Measurements from ENCODE around the gene BMP15. TPM values are rescaled to one million over a fixed set of nuclear protein-coding genes. Genes with fewer than 3 reads are reported as not detected.

The BMP15 gene
- total RNA-seq, 2 donors from 2014 or later = not detected

DNA sequence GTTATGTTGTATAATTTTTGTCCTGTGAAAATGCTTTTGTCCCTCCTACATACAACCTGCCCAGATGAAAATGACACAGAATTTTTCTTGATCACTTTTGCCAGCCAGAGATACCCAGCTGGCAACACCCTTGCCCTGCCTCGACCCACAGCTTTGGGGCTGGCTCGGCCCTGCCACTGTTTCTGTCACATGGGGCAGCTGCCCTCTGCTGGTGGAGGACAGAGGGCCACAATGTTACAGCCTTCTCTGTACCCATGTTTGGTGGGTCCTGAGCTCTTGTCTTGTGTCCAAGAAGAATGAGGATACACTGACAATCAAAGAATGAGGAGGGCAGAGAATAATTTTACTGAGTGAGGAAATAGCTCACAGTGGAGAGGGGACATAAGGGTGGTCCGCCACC is 31.1 kb downstream of the BMP15 start:
- Mint-ChIP-seq H3K27me3 (peaks cover 4% of the 10 kb centered on the region), H3K4me1 (no peaks in the 10 kb centered on the region), H3K4me3 (no peak overlapping the region), H3K9me3 (no peaks in the 10 kb centered on the region), H3K27ac (no peak overlapping the region), H3K36me3 (ENCODE audit: low read depth) (no peaks in the 10 kb centered on the region)
- ATAC-seq (replicated peaks) = no peak

DNA sequence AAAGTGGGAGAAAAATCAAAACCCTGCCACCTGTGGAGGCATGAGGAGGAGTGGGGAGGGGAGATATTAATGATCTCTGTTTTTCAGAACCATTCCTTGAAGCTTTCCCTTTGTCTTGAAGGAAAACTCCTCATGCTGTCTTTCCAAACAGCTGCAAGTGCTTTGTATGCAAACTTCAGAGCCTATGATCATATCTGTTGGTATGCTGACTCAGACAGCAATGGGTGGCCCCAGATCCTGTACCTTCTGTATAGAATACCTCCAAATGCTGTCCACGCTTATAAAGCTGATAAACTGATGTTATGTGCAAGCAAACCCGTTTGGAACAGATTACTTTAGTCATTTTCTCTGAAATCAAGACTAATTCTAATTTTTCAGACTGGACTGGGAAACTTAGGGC is 31.9 kb downstream of the BMP15 start:
- Mint-ChIP-seq H3K4me1 (no peaks in the 10 kb centered on the region), H3K4me3 (no peak overlapping the region), H3K36me3 (ENCODE audit: low read depth) (no peaks in the 10 kb centered on the region), H3K27me3 (peaks cover 4% of the 10 kb centered on the region), H3K27ac (no peak overlapping the region), H3K9me3 (no peaks in the 10 kb centered on the region)
- no peak for ATAC-seq (replicated peaks)

DNA sequence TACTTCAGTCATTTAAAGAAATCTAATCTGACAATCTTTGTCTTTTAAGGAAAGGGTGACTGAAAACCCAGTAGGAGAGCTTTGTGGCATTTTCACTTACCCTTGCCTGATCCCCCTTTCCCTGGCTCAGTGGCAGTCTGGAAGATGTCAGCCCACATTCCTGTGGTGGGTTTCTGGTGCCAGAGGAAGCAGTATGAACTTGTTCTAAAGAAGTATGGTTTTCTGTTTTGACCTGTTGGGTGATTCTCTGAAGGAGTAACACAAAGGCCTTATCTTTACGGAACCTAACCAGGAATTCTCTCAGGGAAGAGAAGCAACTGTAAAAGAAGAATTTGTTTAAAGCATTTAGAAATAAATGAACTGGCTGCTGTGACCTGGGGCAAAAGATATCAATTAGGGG is 41.9 kb downstream of the BMP15 start:
- Mint-ChIP-seq H3K4me1 (no peaks in the 10 kb centered on the region), H3K9me3 (no peaks in the 10 kb centered on the region), H3K4me3 (no peak overlapping the region), H3K27ac (no peak overlapping the region), H3K27me3 (no peaks in the 10 kb centered on the region), H3K36me3 (ENCODE audit: low read depth) (no peaks in the 10 kb centered on the region)
- ATAC-seq (replicated peaks) = no peak

DNA sequence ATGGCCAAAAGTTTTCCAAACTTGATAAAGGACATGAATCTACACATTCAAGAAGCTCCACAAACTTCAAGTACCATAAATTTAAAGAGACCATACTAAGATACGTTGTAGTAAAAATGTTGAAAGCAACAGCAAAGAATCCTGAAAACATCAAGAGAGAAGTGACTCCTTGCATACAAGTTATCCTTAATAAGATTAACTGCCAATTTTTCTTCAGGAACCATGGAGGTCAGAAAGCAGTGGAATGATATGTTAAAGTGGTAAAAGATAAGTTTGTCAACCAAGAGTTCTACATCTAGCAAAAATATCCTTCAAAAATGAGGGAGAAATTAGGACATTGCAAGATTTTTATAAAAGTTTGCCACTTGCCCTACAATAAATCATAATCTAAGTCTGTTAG is 43.3 kb downstream of the BMP15 start:
- no peak for ATAC-seq (replicated peaks)
- Mint-ChIP-seq H3K4me1 (no peaks in the 10 kb centered on the region), H3K36me3 (ENCODE audit: low read depth) (no peaks in the 10 kb centered on the region), H3K9me3 (no peaks in the 10 kb centered on the region), H3K27ac (no peak overlapping the region), H3K4me3 (no peak overlapping the region), H3K27me3 (no peaks in the 10 kb centered on the region)

DNA sequence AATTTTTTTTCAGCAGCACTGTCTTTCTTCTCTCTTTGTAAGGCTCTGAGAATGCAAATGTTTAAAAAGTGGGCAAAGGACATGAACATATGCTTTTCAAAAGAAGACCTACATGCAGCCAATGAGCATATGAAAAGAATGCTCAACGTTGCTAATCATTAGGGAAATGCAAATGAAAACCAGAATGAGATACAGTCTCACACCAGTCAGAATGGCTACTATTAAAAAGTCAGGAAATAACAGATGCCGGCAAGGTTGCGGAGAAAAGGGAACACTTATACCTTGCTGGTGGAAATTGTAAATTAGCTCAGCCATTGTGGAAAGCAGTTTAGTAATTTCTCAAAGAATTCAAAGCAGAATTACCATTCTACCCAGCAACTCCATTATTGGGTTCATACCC is 51.6 kb downstream of the BMP15 start:
- H3K27ac Mint-ChIP-seq = no peak overlapping the region
- no peaks in the 10 kb centered on the region for H3K4me1 Mint-ChIP-seq
- no peaks in the 10 kb centered on the region for H3K9me3 Mint-ChIP-seq
- H3K36me3 Mint-ChIP-seq (ENCODE audit: low read depth) = no peaks in the 10 kb centered on the region
- no peak for ATAC-seq (replicated peaks)
- no peak overlapping the region for H3K4me3 Mint-ChIP-seq
- no peaks in the 10 kb centered on the region for H3K27me3 Mint-ChIP-seq

DNA sequence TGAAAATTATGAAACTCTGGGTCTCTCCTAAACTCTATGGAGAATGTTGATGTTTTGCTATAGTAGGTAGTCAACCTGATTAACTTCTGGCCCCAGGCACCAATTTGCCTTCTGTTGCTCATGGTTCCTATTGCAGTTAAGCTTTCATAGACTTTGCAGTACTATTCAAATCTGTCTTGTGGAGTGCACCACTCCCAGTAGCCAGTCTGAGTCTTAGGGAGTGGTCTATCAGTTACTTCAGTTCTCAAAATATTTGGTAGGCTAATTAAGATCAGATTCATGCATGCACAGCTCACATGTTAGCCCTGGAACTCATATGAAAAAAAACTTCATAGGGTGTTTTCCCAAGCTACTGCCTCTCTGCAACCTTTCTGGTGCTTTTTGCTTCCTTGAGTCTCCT is 53.3 kb downstream of the BMP15 start:
- ATAC-seq (replicated peaks) = no peak
- no peaks in the 10 kb centered on the region for H3K9me3 Mint-ChIP-seq
- no peaks in the 10 kb centered on the region for H3K4me1 Mint-ChIP-seq
- no peaks in the 10 kb centered on the region for H3K36me3 Mint-ChIP-seq (ENCODE audit: low read depth)
- no peak overlapping the region for H3K4me3 Mint-ChIP-seq
- H3K27ac Mint-ChIP-seq = no peak overlapping the region
- no peaks in the 10 kb centered on the region for H3K27me3 Mint-ChIP-seq

Other genes with a start within 250 kb of the BMP15 start
- not detected for gene SHROOM4, start 96.5 kb upstream of the BMP15 start, total RNA-seq